CD4-positive, alpha-beta T cell treated with Interleukin-12 subunit alpha and Interleukin-12 subunit beta, for 1 hour (primary cell): Measurements from ENCODE around the gene SERPINE2.

Experiments used
- DNase-seq: peaks from one replicate; pipeline ENCODE4 v3.0.0-alpha.2; 2020

Gene SERPINE2

GRCh38 chr2:224042191-224042696 lies 3.2 kb upstream of the SERPINE2 start:
- no peak for DNase-seq

DNA sequence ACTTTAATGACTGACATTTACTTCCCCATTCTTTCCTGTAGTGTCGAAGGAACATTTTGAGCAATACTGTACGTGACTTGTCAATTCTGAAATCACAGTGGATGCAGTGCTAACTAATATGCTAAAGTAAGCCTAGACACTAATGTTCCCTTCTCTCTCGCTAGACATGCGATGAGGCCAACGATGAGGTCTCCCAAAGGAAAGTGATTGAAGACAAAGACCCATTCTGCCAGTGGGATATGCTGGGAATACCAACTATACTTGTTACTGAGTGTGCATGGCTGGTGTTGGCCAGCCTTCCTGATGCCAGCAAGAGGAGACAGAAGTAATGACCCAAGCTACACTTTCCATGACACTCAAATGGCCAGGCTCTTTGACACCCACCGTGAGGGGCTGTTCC lies 2.5 kb upstream of the SERPINE2 start:
- DNase-seq = no peak

GRCh38 chr2:224040753-224041152 lies 1.7 kb upstream of the SERPINE2 start:
- no peak for DNase-seq

GRCh38 chr2:224039770-224040440 lies 819 bp upstream of the SERPINE2 start:
- DNase-seq = no peak

GRCh38 chr2:224038830-224039079 lies 331 bp downstream of the SERPINE2 start:
- DNase-seq = no peak

GRCh38 chr2:224038049-224038829 lies 847 bp downstream of the SERPINE2 start:
- DNase-seq = peak; percentile 17

DNA sequence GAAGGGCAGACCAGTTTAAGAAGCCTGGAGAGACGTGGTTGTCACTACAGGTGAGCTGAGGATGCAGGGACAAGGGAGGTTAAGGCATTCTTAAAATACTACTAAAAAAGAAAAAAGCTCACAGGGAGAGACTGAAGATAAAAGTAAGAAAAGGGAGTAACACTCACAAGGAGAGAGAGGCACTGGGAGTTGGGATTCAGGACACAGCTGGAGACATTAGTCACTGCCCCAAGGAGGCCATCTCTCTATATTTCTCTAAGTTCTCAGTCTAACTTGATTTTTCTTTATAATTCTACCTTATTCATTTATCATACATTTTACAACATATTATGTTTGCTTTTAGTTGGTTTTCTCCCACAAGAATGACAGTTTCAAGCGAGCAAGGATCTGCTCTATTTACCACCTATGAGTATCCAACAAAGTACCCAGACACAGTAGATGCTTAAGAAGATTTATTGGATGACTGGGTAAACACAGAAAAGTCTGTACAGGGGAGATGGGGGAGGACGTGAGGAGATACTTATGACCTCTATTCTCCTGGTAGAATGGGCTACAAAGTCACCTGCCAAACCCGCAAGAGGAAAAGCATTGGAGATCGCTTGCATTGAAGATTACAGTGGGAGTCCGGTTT lies 2.2 kb downstream of the SERPINE2 start:
- DNase-seq = no peak

DNA sequence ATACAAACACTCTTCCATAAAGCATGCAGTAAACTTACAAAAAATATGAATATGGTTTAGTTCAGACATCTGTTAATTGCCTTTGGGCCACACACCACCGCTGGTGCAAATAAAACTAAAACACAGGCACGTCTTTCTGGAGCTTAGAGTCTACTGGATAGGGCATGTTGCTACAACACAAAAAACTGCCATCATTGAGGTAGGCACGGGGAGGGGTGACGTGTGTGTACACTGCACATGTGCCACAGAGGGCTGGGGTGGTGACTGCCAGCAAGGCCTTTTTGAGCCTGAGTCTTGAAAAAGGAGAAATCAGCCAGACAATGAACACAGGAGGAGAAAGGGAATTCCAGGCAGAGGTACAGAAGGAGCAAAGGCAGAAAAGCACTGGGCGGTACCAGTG lies 5.1 kb downstream of the SERPINE2 start:
- DNase-seq = no peak

- no peak for DNase-seq
Observed at GRCh38 chr2:224033601-224034000, 5.5 kb downstream of the SERPINE2 start.

- DNase-seq = no peak
Observed at GRCh38 chr2:224032283-224032682, 6.8 kb downstream of the SERPINE2 start.

DNA sequence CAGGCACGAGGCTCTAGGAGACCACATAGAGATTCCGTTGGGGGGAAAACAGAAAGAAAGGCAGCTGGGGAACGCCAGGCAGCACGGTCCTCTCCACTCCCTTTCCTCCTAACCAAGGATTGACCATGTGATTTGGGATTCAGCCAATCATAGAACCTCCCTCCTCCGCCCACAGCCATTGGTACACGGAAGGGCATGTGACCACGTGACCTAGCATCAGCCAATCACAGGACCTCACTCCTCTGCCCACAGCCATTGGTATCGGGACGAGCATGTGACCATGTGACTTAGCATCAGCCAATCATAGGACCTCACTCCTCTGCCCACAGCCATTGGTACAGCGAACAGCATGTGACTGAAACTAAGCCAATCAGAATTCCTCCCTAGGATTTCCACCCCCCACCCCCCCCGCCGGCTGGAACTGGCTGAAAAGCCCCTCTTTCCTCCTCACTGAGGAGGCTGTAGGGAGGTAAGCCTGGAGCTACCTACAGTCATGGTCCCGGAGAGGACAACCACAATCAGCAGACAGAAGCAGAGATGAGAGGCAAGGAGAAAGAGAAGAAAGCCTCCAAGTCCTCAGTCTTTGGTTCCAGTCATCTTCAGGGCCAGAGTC lies 7.6 kb downstream of the SERPINE2 start:
- DNase-seq = no peak

DNA sequence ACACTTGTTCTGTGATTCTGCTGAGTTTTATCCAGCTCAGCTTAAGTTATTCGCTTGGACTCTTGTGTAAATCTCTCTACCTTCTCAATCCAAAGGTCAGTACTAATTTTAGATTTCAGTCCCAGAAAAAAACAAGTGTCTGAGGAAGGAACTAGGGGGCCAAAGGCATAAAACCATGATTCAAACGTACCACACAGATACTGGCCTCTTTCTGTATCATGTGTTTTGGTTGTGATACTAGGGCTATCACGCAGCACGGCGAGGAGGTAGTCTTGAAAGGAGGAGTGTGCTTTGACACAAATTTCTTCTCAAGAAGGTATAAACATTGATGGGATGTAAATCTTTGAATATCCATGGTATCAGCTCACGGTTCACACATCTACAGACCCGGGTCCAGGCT lies 8.3 kb downstream of the SERPINE2 start:
- DNase-seq = no peak

DNA sequence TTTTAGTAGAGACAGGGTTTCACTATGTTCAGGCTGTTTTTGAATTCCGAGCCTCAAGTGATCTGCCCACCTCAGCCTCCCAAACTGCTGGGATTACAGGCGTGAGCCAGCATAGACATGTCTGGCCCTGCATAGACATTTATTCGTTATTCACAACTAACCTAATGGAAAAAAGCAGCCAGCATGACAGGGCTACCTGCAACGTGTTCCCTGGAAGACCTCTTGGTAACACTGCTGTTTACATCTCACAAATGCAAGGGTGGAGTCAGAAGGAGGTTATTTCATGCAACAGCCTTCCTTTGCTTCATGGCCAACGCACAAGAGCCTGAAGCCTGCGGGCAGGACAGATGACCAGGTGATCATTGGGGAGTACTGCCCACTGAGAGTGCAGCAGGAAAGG lies 9.2 kb downstream of the SERPINE2 start:
- DNase-seq = no peak

GRCh38 chr2:224027931-224028330 lies 11.2 kb downstream of the SERPINE2 start:
- no peak for DNase-seq

- DNase-seq = no peak
Observed at GRCh38 chr2:224027070-224027469, 12.0 kb downstream of the SERPINE2 start.

DNA sequence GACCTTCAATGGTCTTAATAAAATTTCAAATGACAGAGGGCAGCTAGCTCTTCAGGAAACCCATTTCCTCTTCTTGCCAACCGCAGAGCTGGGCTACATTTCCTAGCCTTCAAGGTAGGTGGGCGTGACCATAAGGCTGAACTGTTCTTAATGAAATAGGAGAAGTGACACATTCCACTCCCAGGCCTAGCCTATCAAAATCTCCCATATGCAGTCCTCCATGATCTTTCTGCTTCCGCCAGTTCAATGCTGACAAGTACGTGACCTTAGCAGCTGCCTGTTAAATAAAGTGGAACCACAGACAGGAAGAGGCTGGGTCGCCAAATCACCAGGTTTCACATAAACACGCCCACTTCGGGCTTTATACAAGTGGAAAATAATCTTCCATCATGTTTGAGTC lies 13.2 kb downstream of the SERPINE2 start:
- DNase-seq = peak; percentile 68

- DNase-seq = no peak
Observed at GRCh38 chr2:224024270-224024669, 14.8 kb downstream of the SERPINE2 start.

DNA sequence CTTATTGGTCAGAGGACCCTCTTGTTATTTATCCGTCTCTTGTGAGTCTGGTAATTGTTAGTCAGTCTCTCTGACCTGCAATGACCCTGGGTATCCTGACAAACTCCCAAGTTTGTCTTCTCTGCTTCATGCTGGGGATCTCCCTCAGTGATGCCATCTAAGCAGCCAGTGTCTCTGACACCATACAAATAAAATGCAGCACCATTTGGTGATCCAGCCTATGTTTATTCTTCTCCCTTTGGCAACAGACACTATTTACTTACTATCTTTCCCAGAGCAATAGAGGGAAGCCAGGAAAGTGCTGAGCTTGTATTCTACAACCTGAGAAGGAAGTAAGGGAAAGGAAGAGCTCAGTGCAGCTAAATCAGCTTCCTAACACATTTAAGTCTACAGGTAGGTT lies 15.9 kb downstream of the SERPINE2 start:
- no peak for DNase-seq

- no peak for DNase-seq
Observed at GRCh38 chr2:224022486-224022885, 16.6 kb downstream of the SERPINE2 start.

GRCh38 chr2:224020523-224020922 lies 18.6 kb downstream of the SERPINE2 start:
- DNase-seq = no peak

DNA sequence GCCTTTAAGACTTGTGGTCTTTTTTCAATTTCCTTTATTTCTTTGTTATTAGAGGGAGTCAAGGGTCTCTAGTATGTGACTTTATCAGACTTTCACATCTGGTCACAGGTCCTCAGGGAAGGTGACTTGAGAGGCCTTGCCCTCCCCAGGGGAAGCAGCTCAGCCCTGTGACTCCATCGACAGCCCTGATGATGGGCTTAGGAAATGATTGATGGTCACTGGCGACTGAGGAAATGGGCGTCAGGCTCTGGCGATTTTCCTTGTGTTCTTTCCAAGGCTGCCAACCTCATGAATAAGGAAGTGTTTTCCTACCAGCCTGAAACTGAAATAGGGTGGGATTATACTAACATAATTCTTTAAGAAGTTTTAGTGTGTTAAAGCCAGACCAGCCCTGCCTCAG lies 21.1 kb downstream of the SERPINE2 start:
- DNase-seq = no peak

GRCh38 chr2:224016963-224017362 lies 22.1 kb downstream of the SERPINE2 start:
- no peak for DNase-seq

GRCh38 chr2:224014336-224014735 lies 24.8 kb downstream of the SERPINE2 start:
- DNase-seq = no peak

DNA sequence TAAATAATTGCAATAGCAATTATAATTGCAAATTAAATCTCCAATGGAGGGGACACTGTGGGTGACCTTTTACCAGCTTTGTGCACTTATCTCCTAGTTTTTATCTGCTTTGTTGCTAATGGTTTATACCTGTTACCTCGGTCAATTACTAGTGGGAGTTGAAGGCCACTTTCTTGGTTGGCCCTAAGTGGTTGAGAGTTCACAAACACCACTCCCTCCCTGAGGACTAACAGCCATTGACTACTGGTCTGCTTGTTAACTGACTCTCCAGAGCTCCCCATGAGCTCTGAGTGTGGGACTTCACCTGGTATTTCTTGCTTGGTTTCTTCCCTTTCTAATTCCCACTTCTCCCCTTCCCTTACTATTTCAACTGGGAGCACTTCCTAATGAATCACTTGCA lies 27.2 kb downstream of the SERPINE2 start:
- DNase-seq = no peak
